IPS-15b (cell line): ENCODE measurements around the gene BST1.
"Not testable (repeated sequence)": the region's sequence is repeated elsewhere in the genome, so short reads cannot be mapped to it uniquely, and the experiment has no call there.

Experiments
- H3K27me3 ChIP-seq: one replicate; pipeline ENCODE4 v1.6.1; 2013; ENCODE audit warnings: low read length; ENCODE audit not compliant: control insufficient read depth, insufficient read depth
- H3K36me3 ChIP-seq: one replicate; pipeline ENCODE4 v1.6.1; 2013; ENCODE audit warnings: low read length; ENCODE audit not compliant: control insufficient read depth, insufficient read depth
- H3K4me1 ChIP-seq: one replicate; pipeline ENCODE4 v1.6.1; 2013; ENCODE audit warnings: mild to moderate bottlenecking, low read length; ENCODE audit not compliant: control insufficient read depth, insufficient read depth
- H3K4me3 ChIP-seq: one replicate; pipeline ENCODE4 v1.5.1; 2013; ENCODE audit warnings: low read depth, low read length
- H3K9ac ChIP-seq: one replicate; pipeline ENCODE4 v1.6.1; 2013; ENCODE audit warnings: low read depth, mild to moderate bottlenecking, low read length
- H3K9me3 ChIP-seq: one replicate; pipeline ENCODE4 v1.6.1; 2013; ENCODE audit warnings: mild to moderate bottlenecking, low read length; ENCODE audit not compliant: control insufficient read depth, insufficient read depth

Gene BST1

DNA sequence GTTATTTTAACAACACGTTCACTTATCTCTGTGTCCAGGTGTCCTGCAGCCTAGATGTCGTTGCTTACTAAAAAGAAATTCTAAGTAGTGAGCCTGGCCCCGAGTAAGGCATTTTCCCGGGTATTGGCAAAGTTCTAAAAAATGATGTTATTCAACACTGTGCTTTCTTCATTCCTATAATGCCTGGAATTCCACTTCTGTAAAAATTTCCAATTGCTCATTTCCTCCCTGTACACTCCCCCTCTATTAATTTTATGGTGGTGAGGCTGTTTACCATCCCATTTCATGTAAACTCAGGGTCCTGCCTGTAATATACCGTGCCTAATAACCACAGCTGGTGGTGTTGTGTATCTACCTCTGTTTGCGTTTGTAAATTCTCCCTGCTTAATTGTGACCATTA is 14.2 kb downstream of the BST1 start:
- Histone ChIP-seq H3K9me3 (no peaks in the 10 kb centered on the region), H3K4me3 (no peak overlapping the region), H3K36me3 (no peaks in the 10 kb centered on the region), H3K9ac (no peak overlapping the region), H3K4me1 (no peaks in the 10 kb centered on the region), H3K27me3 (no peaks in the 10 kb centered on the region)

DNA sequence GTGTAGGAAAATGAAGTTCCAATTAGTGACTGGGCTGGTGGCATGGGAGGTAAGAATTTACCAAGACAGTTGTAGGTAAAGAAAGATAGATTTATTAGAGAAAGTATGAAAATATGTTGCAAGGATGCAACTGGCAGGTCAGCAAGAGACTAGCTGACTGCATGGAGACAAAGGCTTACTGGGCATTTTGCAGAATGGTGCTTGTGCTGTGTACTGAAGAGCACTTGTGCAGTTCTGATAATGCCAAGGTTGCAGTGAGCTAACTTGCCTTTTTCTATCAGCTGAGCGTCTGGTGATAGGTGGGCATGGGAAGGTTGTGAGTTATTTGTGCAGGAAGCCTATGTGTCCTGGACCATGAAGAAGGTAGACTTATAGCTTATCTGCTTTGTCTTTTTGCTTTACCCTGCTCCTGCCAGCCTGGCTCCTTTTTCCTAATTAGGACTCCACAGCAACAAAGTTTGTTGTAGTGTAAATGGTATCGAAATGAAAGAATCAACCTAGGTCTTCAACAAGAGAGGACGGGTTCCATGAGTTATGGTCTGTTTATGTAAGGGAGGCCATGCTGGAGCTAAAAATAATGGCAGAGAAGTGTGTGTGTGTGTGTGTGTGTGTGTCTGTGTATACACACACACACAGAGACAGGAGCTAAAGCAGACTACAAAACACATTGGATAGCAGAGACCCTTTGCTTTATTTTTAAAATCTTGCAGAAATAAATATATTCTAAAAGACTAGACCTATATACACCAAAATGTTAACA is 15.0 kb downstream of the BST1 start:
- no peaks in the 10 kb centered on the region for H3K9me3 ChIP-seq
- H3K27me3 ChIP-seq = no peaks in the 10 kb centered on the region
- no peak overlapping the region for H3K4me3 ChIP-seq
- no peaks in the 10 kb centered on the region for H3K36me3 ChIP-seq
- H3K4me1 ChIP-seq = no peaks in the 10 kb centered on the region
- no peak overlapping the region for H3K9ac ChIP-seq

DNA sequence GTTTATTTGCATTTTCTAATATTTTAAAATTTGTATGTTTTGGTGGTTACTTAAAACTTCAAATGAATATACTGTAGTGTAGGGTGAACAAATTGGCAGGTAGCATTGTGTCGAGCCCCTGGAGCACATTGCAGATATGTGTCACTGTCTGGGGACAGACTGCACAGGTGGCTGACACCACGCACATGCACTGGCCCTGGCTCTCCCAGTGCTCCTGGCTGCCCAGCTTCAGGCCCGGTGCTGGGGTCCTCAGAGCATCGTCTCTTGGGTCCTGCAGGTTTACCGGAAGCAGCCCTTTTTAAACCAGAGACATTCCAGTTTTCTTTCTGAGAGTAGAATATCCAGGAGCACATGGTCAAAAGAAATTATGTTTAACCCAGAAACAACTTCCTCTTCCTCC is 15.6 kb downstream of the BST1 start:
- Histone ChIP-seq H3K4me1 (no peaks in the 10 kb centered on the region), H3K9ac (no peak overlapping the region), H3K9me3 (no peaks in the 10 kb centered on the region), H3K36me3 (no peaks in the 10 kb centered on the region), H3K4me3 (no peak overlapping the region), H3K27me3 (no peaks in the 10 kb centered on the region)

DNA sequence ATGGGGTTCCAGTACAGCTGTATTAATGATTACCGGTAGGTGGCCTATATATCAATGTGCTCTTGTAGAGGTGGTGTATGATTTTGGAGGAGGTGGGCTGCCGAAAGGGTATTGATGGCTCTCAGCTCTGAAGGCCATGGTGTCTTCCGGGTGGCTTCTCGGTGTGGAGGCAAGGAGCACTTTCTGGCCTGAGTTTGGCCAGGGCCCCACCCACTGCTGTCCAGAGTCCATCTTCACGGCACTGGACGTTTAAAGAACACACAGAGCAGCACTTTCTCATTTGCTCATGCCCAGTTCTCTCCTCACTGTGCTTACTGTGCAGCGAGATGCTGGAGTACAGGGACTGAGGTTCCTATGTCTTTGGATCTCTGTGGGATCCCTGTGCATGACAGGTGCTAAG is 16.1 kb downstream of the BST1 start:
- Histone ChIP-seq H3K4me3 (no peak overlapping the region), H3K9ac (no peak overlapping the region), H3K9me3 (no peaks in the 10 kb centered on the region), H3K27me3 (no peaks in the 10 kb centered on the region), H3K36me3 (no peaks in the 10 kb centered on the region), H3K4me1 (no peaks in the 10 kb centered on the region)

DNA sequence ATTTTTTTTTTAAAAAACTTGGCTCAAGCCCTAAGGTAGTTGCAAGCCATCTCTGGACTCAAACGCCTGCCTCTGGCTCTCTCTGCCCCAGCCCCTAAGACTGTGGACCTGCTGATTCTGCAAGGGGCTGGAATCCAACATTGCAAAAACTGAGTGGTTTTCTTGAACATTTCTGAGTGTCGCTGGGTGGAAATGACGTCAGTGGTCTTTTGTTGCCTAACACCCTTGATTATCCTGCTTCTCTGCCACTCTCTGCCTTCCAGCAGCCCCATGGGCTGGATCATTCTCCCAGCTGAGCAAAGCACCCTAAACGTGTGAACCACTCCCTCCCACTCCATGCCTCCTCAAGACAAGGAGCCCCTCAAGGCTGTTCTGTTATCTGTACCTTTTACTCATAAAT is 16.6 kb downstream of the BST1 start:
- no peak overlapping the region for H3K9ac ChIP-seq
- H3K27me3 ChIP-seq = no peaks in the 10 kb centered on the region
- H3K9me3 ChIP-seq = no peaks in the 10 kb centered on the region
- H3K4me1 ChIP-seq = no peaks in the 10 kb centered on the region
- H3K4me3 ChIP-seq = no peak overlapping the region
- H3K36me3 ChIP-seq = no peaks in the 10 kb centered on the region

DNA sequence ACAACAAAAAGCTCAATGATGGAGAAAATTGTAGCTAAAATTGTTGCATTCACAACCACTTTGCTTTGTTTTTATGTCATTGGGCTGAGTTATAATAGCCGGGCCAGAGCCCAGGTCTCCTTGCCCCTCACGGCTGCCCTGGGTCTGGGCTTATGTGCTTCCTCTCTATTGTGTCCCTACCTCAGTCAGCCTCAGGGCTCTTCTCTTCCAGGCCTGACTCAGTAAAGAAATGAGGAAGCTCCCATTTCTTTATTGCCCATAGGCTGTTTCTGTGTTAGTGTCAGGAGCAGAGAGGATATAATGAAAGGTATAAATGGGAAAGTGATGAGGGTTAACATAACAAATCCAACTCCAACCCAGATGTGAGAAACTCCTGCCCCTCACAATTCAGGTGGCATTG is 18.0 kb downstream of the BST1 start:
- Histone ChIP-seq H3K9ac (no peak overlapping the region), H3K27me3 (no peaks in the 10 kb centered on the region), H3K9me3 (no peaks in the 10 kb centered on the region), H3K36me3 (no peaks in the 10 kb centered on the region), H3K4me3 (no peak overlapping the region), H3K4me1 (no peaks in the 10 kb centered on the region)

DNA sequence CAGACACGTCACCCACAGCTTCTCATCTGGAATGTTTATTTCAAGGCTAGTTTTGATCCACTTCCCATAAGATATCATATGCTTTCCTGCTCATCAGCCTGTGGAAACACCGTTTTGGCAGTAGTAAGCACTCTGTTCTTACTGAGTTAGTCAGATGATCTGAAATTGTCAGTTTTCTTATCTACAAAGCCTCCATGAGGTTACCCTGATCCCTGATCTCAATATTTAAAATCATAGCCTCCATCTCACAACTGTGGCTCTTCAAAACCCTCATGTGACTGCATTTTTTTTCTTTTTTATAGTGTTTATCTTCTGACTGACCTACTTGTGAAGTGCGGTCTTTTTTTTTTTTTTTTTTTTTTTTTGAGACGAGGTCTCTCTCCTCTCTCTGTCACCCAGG is 22.7 kb downstream of the BST1 start:
- Histone ChIP-seq H3K4me3 (no peak overlapping the region), H3K27me3 (no peaks in the 10 kb centered on the region), H3K4me1 (no peaks in the 10 kb centered on the region), H3K36me3 (no peaks in the 10 kb centered on the region), H3K9ac (no peak overlapping the region), H3K9me3 (no peaks in the 10 kb centered on the region)

DNA sequence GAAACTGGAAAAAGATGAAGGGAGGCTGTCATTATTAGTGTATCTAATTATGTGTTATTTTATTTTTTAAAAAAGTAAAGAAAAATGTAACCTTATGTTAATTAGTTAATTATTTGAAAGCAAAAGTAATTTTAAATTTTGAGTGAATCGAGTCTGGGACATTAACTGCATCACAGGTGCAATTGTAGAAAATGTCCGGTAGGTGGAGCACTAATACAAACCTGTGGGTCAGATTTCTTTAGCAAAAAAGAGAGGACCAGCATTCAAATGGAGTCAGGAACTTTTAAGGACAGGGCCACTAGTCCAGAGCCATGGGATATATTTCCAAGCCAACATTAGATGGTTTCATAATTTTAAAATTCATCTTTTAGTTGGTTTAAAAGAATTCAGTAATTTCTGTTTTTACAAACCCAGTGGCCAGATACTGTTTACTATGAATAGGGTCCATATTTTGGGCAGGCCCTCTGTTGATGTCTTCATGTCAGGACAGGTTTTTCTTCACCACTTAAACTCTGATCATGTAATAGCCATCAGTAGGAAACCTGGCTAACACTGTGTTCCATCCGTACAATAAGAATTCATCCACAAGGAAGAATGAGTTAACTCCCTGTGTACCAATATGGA is 27.2 kb downstream of the BST1 start:
- no peaks in the 10 kb centered on the region for H3K9me3 ChIP-seq
- no peak overlapping the region for H3K9ac ChIP-seq
- no peaks in the 10 kb centered on the region for H3K36me3 ChIP-seq
- no peaks in the 10 kb centered on the region for H3K27me3 ChIP-seq
- no peak overlapping the region for H3K4me3 ChIP-seq
- H3K4me1 ChIP-seq = no peaks in the 10 kb centered on the region

DNA sequence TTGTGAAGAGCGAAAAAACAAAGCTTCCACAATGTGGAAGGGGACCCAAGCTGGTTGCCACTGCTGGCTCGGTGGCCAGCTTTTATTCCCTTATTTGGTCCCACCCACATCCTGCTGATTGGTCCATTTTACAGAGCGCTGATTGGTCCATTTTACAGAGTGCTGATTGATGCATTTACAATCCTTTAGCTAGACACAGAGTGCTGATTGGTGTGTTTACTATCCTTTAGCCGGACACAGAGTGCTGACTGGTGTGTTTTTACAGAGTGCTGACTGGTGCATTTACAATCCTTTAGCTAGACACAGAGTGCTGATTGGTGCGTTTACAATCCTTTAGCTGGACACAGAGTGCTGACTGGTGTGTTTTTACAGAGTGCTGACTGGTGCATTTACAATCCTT is 30.2 kb downstream of the BST1 start:
- not testable (repeated sequence) for H3K9me3 ChIP-seq, H3K9ac ChIP-seq, H3K4me3 ChIP-seq, H3K4me1 ChIP-seq, H3K36me3 ChIP-seq, H3K27me3 ChIP-seq

DNA sequence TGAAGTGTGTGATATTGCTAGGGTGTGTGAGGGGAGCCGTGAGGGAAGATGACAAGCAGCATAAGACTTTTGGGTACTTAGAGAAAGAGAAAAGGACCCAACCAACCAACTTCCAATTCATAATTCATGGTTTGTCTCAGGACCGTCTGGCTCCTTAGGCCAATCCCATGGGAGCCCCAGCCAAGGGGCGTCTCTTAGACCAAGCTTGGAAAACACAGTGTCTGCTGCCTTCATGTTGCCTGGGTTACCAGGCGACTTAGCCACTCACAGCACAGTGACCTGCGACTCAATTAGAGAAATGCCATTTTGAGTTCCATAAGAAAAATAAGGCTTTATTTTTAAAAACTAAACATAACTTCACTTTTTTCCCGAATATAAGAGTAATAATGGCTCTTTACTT is 32.7 kb downstream of the BST1 start:
- H3K4me1 ChIP-seq = no peaks in the 10 kb centered on the region
- H3K27me3 ChIP-seq = no peaks in the 10 kb centered on the region
- H3K4me3 ChIP-seq = no peak overlapping the region
- H3K36me3 ChIP-seq = no peaks in the 10 kb centered on the region
- H3K9ac ChIP-seq = no peak overlapping the region
- H3K9me3 ChIP-seq = no peaks in the 10 kb centered on the region

DNA sequence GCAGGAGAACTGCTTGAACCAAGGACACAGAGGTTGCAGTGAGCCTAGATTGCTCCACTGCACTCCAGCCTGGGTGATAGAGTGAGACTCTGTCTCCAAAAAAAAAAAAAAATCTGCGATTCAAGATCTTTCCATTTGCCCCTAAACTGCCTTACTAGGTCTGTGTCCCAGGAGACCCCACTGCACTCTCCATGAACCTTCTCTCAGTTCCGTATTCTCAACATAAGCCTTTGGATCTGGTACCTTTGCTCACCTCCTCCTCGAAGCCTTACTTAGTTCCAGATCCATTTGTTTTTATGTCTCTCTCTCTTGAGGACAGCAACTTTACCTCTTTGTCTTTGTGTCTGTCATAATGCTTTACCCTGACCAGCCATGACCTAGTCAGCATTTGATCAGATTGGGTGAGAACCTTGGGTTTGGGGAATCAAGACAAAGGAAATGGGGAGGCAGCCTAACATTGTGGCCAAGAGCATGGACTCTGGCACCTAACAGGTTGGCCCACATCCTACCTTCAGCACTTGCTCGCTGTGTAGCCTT is 33.7 kb downstream of the BST1 start:
- H3K36me3 ChIP-seq = no peaks in the 10 kb centered on the region
- H3K9me3 ChIP-seq = no peaks in the 10 kb centered on the region
- no peak overlapping the region for H3K9ac ChIP-seq
- H3K4me3 ChIP-seq = no peak overlapping the region
- H3K27me3 ChIP-seq = no peaks in the 10 kb centered on the region
- H3K4me1 ChIP-seq = no peaks in the 10 kb centered on the region

DNA sequence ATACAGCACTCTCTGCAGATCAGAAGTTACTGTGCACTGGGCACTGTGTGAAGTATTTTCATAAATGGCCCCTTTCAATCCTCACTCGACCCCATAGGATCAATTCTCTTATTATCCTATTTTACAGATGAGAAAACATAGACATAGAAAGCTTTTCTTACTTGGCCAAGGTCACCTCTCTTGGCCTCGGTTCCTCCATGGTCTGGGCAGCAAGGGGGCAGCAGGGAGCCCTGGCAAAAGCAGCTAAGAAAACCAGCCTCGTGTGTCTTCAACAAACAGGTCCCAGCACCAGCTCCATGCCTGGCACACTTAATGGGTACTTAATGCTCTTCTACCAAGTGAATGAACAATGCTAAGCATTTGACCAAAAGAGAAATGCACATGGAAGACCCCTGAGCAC is 34.4 kb downstream of the BST1 start:
- Histone ChIP-seq H3K27me3 (no peaks in the 10 kb centered on the region), H3K4me3 (no peak overlapping the region), H3K9ac (no peak overlapping the region), H3K9me3 (no peaks in the 10 kb centered on the region), H3K36me3 (no peaks in the 10 kb centered on the region), H3K4me1 (no peaks in the 10 kb centered on the region)
